Fibroblast of lung (primary cell): Measurements from ENCODE around the gene MGST2.
"Not testable (repeated sequence)": the region's sequence is repeated elsewhere in the genome, so short reads cannot be mapped to it uniquely, and the experiment has no call there.

Experiments
- EZH2 ChIP-seq: IDR thresholded peaks from 2 replicates; pipeline ENCODE4 v1.5.1; 2012; ENCODE audit warnings: low read length, control low read depth, mild to moderate bottlenecking; ENCODE audit errors: missing control alignments
- TF ChIP-seq, protein P1 (sequence below), 2 donors: IDR thresholded peaks in 1 of 2; conservative IDR thresholded peaks in 1 of 2; 1 replicate in 1 of 2; 2 replicates in 1 of 2; pipeline ENCODE4 v1.5.1; 2011 to 2012; ENCODE audit warnings: low read length in 2 of 2, control low read depth in 1 of 2, inconsistent platforms in 1 of 2, low read depth in 1 of 2, mild to moderate bottlenecking in 1 of 2

DNA sequence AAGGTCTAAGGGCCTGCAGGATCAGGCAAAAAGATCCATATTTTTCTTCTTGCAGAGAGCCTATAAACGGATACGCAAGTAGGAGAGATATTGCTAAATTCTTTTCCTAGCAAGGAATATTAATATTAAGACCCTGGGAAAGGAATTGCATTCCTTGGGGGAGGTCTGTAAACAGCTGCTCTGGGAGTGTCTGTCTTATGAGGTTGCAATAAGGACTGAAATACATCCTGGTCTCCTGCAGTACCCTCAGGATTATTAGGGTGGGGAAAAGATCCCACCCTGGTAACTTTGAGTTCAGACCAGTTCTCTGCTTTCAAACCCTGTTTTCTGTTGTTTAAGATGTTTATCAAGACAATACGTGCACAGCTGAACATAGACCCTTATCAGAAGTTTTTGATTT lies 27.3 kb upstream of the MGST2 start:
- TF ChIP-seq, protein P1, sequence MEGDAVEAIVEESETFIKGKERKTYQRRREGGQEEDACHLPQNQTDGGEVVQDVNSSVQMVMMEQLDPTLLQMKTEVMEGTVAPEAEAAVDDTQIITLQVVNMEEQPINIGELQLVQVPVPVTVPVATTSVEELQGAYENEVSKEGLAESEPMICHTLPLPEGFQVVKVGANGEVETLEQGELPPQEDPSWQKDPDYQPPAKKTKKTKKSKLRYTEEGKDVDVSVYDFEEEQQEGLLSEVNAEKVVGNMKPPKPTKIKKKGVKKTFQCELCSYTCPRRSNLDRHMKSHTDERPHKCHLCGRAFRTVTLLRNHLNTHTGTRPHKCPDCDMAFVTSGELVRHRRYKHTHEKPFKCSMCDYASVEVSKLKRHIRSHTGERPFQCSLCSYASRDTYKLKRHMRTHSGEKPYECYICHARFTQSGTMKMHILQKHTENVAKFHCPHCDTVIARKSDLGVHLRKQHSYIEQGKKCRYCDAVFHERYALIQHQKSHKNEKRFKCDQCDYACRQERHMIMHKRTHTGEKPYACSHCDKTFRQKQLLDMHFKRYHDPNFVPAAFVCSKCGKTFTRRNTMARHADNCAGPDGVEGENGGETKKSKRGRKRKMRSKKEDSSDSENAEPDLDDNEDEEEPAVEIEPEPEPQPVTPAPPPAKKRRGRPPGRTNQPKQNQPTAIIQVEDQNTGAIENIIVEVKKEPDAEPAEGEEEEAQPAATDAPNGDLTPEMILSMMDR (conservative IDR thresholded peaks at IDR 0.05 in 1 of 2, IDR thresholded peaks at IDR 0.05 in 1 of 2; ENCODE audit: low read depth in 1 of 2, low read length in 2 of 2) = not testable (repeated sequence)
- TF ChIP-seq EZH2 = not testable (repeated sequence)
